PC-9 (cell line): Measurements from ENCODE around the gene KCNAB2. TPM values are rescaled to one million over a fixed set of nuclear protein-coding genes. Genes with fewer than 3 reads are reported as not detected.

Experiments
- BruUV-seq: library from RNA; stranded (reverse); fragments of 400-500 nt; replicated peaks from 2 replicates; lab custom pipeline; 2021; lab: Mats Ljungman, UMichigan
- CTCF ChIA-PET: fragments of 300-600 bp; sonication (Branson Sonifier 250); formaldehyde crosslinking; loops from one replicate; lab custom pipeline; 2022; ENCODE audit warnings: antibody characterized with exemption; lab: Charles Lee
- POLR2A ChIA-PET: fragments of 300-600 bp; sonication (Branson Sonifier 250); formaldehyde crosslinking; loops from one replicate; lab custom pipeline; 2022; ENCODE audit warnings: antibody characterized with exemption; ENCODE audit not compliant: unreplicated experiment; lab: Charles Lee
- DNase-seq, 2 experiments: peaks; one replicate each; pipeline versions ENCODE4 v3.0.0 to v3.0.0-alpha.2; 2015 to 2022; ENCODE audit warnings: mixed read lengths in 1 of 2
- H2AFZ ChIP-seq: fragments of 200-600 bp; sonication (generic); 2 replicates; pipeline ENCODE4 v1.8.1; 2017; ENCODE audit warnings: antibody characterized with exemption
- H3F3A ChIP-seq: fragments of 200-600 bp; sonication (generic); 2 replicates; pipeline ENCODE4 v1.8.1; 2017; ENCODE audit warnings: antibody characterized with exemption, mild to moderate bottlenecking, low read depth; ENCODE audit not compliant: insufficient read depth
- H3K27ac ChIP-seq: fragments of 200-600 bp; sonication (generic); 2 replicates; pipeline ENCODE4 v1.6.1; 2016; ENCODE audit warnings: mixed run types
- H3K27me3 ChIP-seq: fragments of 200-600 bp; sonication (generic); 2 replicates; pipeline ENCODE4 v1.6.1; 2016; ENCODE audit warnings: low read depth, mixed run types; ENCODE audit not compliant: insufficient read depth
- H3K36me3 ChIP-seq: fragments of 200-600 bp; sonication (generic); 2 replicates; pipeline ENCODE4 v1.6.1; 2016; ENCODE audit warnings: low read depth, mixed run types
- H3K4me1 ChIP-seq: fragments of 200-600 bp; sonication (generic); replicated peaks from 2 replicates; pipeline ENCODE4 v1.6.1; 2016; ENCODE audit warnings: mixed run types; ENCODE audit not compliant: insufficient read depth
- H3K4me2 ChIP-seq: fragments of 200-600 bp; sonication (generic); 2 replicates; pipeline ENCODE4 v1.6.1; 2017; ENCODE audit warnings: mixed run types
- H3K4me3 ChIP-seq: fragments of 200-600 bp; sonication (generic); 2 replicates; pipeline ENCODE4 v1.6.1; 2016; ENCODE audit warnings: mixed run types
- H3K79me2 ChIP-seq: fragments of 200-600 bp; sonication (generic); 2 replicates; pipeline ENCODE4 v1.6.1; 2017; ENCODE audit warnings: low read depth, mixed run types
- H3K9me2 ChIP-seq: fragments of 200-600 bp; sonication (generic); 2 replicates; pipeline ENCODE4 v1.8.1; 2017; ENCODE audit warnings: mild to moderate bottlenecking; ENCODE audit not compliant: insufficient read depth
- H3K9me3 ChIP-seq: fragments of 200-600 bp; sonication (generic); 2 replicates; pipeline ENCODE4 v1.8.1; 2016; ENCODE audit warnings: low read depth; ENCODE audit not compliant: insufficient read depth
- H4K20me1 ChIP-seq: fragments of 200-600 bp; sonication (generic); 2 replicates; pipeline ENCODE4 v1.8.1; 2017; ENCODE audit not compliant: insufficient read depth
- EZH2 ChIP-seq: fragments of 200-600 bp; sonication (generic); IDR thresholded peaks from 2 replicates; pipeline ENCODE4 v1.8.0; 2017; ENCODE audit warnings: antibody characterized with exemption, low read depth
- intact Hi-C: fragments of 100-400 bp; cut with micrococcal nuclease; formaldehyde crosslinking; loops from one replicate; pipeline ENCODE4 v1.10.0; 2022; ENCODE audit not compliant: unreplicated experiment
- total RNA-seq: library from RNA; stranded (reverse); gene quantifications from 2 replicates; pipeline ENCODE4 v1.2.3, GENCODE V29; 2021
- TF ChIP-seq, protein P1 (sequence below): fragments of 200-600 bp; sonication (generic); conservative IDR thresholded peaks from 2 replicates; pipeline ENCODE4 v1.6.1; 2017; ENCODE audit warnings: mixed run types, antibody characterized with exemption, mild to moderate bottlenecking, moderate library complexity

Gene KCNAB2
- total RNA-seq, 1 experiment from 2014 or later, result 19.6 TPM

DNA sequence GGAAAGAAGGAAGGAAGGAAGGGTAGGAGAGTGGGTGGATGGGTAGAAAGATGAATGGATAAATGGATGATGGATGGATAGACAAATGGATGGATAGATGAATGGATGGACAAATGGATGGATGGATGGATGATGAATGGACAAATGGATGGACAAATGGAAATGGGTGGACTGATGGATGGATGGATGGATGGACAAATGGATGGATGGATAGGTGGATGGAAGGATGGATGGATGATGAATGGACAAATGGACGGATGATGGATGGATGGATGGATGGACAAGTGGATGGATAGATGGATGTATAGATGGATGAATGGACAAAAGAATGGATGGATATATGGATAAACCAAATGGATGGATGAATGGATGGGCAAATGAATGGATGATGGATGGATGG lies 103.9 kb downstream of the KCNAB2 start:
- H3K4me2 ChIP-seq, result no peak overlapping the region
- no peaks in the 10 kb centered on the region for H3F3A ChIP-seq
- TF ChIP-seq EZH2, result no peak
- TF ChIP-seq, protein P1, sequence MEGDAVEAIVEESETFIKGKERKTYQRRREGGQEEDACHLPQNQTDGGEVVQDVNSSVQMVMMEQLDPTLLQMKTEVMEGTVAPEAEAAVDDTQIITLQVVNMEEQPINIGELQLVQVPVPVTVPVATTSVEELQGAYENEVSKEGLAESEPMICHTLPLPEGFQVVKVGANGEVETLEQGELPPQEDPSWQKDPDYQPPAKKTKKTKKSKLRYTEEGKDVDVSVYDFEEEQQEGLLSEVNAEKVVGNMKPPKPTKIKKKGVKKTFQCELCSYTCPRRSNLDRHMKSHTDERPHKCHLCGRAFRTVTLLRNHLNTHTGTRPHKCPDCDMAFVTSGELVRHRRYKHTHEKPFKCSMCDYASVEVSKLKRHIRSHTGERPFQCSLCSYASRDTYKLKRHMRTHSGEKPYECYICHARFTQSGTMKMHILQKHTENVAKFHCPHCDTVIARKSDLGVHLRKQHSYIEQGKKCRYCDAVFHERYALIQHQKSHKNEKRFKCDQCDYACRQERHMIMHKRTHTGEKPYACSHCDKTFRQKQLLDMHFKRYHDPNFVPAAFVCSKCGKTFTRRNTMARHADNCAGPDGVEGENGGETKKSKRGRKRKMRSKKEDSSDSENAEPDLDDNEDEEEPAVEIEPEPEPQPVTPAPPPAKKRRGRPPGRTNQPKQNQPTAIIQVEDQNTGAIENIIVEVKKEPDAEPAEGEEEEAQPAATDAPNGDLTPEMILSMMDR, result no peak
- no peak overlapping the region for H3K27ac ChIP-seq
- no peaks in the 10 kb centered on the region for H3K9me3 ChIP-seq
- no peaks in the 10 kb centered on the region for H3K27me3 ChIP-seq
- no TSS peak for BruUV-seq
- H3K79me2 ChIP-seq, result no peaks in the 10 kb centered on the region
- no peaks in the 10 kb centered on the region for H3K9me2 ChIP-seq
- DNase-seq, result no peak
- no peak overlapping the region for H2AFZ ChIP-seq
- ChIA-PET CTCF (no interaction called here), POLR2A (no interaction called here)
- H3K4me1 ChIP-seq, result no peaks in the 10 kb centered on the region
- no peak overlapping the region for H3K4me3 ChIP-seq
- intact Hi-C loops, result no loop called here
- no peaks in the 10 kb centered on the region for H3K36me3 ChIP-seq
- no peaks in the 10 kb centered on the region for H4K20me1 ChIP-seq

GRCh38 chr1:6150006-6150938 lies 104.6 kb downstream of the KCNAB2 start:
- H3K4me1 ChIP-seq, result no peaks in the 10 kb centered on the region
- no peak overlapping the region for H3K4me3 ChIP-seq
- no peaks in the 10 kb centered on the region for H3F3A ChIP-seq
- POLR2A ChIA-PET, result no interaction called here
- H3K4me2 ChIP-seq, result no peak overlapping the region
- CTCF ChIA-PET, result no interaction called here
- H2AFZ ChIP-seq, result no peak overlapping the region
- BruUV-seq, result no TSS peak
- H3K79me2 ChIP-seq, result no peaks in the 10 kb centered on the region
- H3K9me3 ChIP-seq, result no peaks in the 10 kb centered on the region
- no peak overlapping the region for H3K27ac ChIP-seq
- no peaks in the 10 kb centered on the region for H4K20me1 ChIP-seq
- intact Hi-C loops, result no loop called here
- no peak for TF ChIP-seq EZH2
- TF ChIP-seq, protein P1, result no peak
- H3K27me3 ChIP-seq, result no peaks in the 10 kb centered on the region
- no peaks in the 10 kb centered on the region for H3K36me3 ChIP-seq
- no peak for DNase-seq
- H3K9me2 ChIP-seq, result no peaks in the 10 kb centered on the region

Other genes with a start within 250 kb of the KCNAB2 start
- gene NPHP4, start 53.5 kb upstream of the KCNAB2 start, total RNA-seq, result 17.9 and 21.5 TPM in 2 replicates
- gene CHD5, start 134.4 kb downstream of the KCNAB2 start, total RNA-seq, result 0.50 and 0.63 TPM in 2 replicates
- gene RPL22, start 153.7 kb downstream of the KCNAB2 start, total RNA-seq, result 408 and 447 TPM in 2 replicates
- 49.3 and 53.1 TPM in 2 replicates for gene RNF207, start 160.2 kb downstream of the KCNAB2 start, total RNA-seq
- 43.9 and 44.3 TPM in 2 replicates for gene ICMT, start 190.1 kb downstream of the KCNAB2 start, total RNA-seq
- gene HES3, start 198.3 kb downstream of the KCNAB2 start, total RNA-seq, result not detected in 2 replicates
- gene GPR153, start 215.2 kb downstream of the KCNAB2 start, total RNA-seq, result 7.9 and 8.0 TPM in 2 replicates